ENCODE measurements around the gene GRID2.
"Not testable (repeated sequence)": the region's sequence is repeated elsewhere in the genome, so short reads cannot be mapped to it uniquely, and the experiment has no call there.

GRID2 gene

DNA sequence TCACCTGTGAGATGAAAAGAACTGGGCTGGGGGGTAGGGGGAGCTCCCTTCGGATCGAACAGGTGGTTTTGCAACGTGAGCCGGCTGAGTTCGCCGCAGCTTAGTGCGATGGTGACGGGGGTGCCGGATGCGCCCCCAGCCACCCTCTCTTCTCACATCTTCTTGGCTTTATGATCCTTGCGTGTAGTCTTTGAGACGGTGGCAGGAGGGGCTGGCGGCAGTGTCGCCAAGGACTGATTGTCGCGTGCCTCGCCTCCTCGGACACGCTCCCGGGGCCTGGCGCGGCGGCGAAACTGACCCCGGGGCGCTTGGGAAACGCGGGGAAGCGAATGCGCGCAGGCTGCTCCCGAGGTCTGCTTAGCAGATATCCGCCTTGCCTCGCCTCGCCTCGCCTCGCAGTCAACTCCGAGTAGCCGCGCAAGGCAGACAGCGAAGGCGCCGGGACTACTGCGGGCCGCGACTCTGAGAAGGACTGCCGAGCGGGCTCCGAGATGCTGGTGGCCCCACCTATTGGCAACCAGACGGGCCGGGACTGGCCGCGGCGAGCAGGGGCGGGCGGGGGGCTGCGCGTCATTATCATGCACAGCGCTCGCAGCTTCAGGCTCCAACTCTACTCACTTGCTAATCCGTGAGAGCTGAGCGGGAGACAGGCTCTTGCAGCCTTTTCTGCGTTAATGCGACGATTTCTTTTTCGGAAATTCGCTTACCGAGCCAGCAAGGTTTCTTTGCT lies 1.5 kb downstream of the GRID2 start:
- in situ Hi-C loops (cut with MboI; ENCODE audit: low sequenced_read_pairs): no loop called here

- in situ Hi-C loops (cut with MboI; ENCODE audit: low sequenced_read_pairs): no loop called here
Measured at GRCh38 chr4:92305878-92306520, 2.2 kb downstream of the GRID2 start.

DNA sequence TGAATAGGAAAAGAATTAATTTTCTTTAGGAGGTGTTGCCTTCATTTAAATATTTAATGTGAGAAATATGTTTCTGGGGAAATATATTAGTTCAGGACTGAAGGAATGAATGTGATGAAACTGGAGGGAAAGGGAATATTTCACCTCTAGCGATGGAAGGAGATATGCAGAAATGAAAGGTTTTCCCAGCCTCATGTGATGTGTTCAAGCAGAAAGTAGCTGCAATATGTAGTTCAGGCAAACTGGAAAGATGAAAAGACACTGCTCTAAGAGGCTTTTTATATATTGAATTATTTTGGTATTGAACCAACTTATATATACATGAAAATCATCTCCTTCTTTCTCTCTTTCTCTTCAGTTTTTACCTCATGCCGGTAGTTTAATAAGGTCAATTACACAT lies 3.4 kb downstream of the GRID2 start:
- in situ Hi-C loops (cut with MboI; ENCODE audit: low sequenced_read_pairs): no loop called here

- in situ Hi-C loops (cut with MboI; ENCODE audit: low sequenced_read_pairs): no loop called here
Measured at GRCh38 chr4:92307866-92308265, 4.1 kb downstream of the GRID2 start.

GRCh38 chr4:92317047-92317446 lies 13.3 kb downstream of the GRID2 start:
- in situ Hi-C loops (cut with MboI; ENCODE audit: low sequenced_read_pairs): no loop called here

GRCh38 chr4:92328095-92328494 lies 24.3 kb downstream of the GRID2 start:
- in situ Hi-C loops (cut with MboI; ENCODE audit: low sequenced_read_pairs): no loop called here

DNA sequence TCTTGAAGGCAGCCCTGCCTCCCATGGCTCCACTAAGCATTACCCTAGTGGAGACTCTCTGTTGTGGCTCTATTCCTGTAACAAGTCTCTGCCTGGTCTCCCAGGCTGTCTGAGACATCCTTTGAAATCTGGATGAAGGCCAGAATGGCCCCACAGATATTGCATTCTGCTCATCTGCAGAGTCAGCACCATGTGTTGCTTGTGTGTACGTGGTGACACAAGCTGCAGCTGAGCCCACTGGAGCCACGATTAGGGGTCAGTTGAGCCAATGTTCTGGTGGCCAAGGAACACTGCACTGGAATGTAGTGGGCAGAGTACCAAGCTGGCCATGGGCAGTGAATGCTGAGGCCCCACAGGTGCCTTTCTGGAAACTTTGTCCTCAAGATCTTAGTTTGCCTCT lies 29.2 kb downstream of the GRID2 start:
- in situ Hi-C loops (cut with MboI; ENCODE audit: low sequenced_read_pairs): no loop called here

DNA sequence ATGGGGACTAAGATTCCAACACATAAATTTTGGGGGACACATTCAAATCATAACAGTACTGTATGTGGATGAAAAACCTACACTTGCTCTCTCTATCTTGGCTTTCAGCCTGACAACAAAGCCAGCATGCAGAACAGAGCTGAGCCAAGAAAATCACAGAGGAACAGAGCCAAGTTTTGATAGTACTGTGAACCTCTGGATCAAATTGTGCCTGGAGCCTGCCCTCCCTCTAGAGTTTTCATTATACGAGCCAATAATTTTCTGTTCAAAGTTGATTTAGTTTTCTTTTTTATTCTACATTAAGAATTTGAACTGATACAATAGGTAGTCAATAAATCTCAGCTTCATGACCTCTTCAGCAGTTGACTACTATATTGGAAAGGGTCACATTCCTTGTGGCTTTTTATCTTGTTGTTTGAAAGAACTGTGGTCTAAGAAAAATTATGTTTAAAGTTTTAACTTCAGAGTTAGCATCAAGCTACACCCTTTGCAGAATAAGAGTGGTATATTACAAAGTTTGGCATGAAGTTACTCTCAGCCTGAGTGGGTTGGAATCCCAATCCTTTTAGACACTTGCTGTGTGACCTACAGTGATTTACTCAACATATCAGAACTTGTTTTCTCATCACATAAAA lies 31.1 kb downstream of the GRID2 start:
- in situ Hi-C loops (cut with MboI; ENCODE audit: low sequenced_read_pairs): no loop called here

- in situ Hi-C loops (cut with MboI; ENCODE audit: low sequenced_read_pairs): no loop called here
Measured at GRCh38 chr4:92339676-92340075, 35.9 kb downstream of the GRID2 start.

GRCh38 chr4:92344216-92344615 lies 40.5 kb downstream of the GRID2 start:
- in situ Hi-C loops (cut with MboI; ENCODE audit: low sequenced_read_pairs): no loop called here

DNA sequence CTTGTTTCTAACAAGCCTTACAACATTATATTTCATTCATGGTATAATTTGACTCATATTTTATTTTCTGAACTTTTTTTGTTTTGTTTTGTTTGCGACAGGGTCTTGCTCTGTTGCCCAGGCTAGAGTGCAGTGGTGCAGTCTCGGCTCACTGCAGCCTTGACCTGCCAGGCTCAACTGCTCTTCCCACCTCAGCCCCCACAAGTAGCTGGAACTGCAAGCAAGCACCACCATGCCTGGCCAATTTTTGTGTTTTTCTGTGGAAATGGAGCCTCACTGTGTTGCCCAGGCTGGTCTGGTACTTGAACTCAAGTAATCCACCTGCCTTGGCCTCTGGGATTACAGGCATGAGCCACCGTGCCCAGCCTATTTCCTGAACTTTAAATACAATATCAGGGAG lies 42.5 kb downstream of the GRID2 start:
- in situ Hi-C loops (cut with MboI; ENCODE audit: low sequenced_read_pairs): no loop called here

DNA sequence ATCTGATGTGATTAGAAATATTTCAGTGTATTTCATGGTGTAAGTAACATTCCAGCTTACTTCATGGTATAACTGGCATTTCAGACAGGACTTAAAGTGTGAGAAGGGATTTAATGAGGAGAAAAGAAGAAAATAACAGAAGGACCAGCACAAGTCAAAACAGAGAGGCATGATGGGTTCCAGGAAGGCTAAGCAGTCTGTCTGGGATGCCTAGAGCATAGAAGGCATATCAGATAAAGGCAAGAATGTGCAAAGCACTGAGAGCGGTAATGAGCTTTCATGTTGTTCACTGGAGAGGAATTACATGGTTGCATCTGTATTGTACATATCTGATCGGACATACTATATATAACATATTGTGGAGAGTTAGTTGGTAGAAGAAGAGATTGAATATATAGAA lies 54.2 kb downstream of the GRID2 start:
- in situ Hi-C loops (cut with MboI; ENCODE audit: low sequenced_read_pairs): no loop called here

DNA sequence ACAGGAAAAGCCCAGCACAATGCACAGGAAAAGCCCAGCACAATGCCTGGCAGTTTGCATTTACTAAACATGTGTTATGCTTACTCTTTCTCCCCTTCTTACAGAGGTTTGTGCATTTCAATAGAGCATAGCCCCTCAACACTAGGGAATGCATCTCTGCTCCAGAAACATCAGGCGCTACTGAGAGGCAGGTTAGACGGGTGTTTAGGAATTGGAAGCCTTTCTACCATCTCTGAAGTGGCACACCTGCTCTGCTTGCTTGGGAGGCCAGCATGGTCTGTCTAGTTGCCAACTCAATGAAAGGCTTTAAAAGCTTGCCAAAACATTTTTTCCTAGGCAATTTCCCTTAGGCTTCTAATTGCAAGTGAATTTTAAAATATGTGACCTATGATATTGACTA lies 55.7 kb downstream of the GRID2 start:
- in situ Hi-C loops (cut with MboI; ENCODE audit: low sequenced_read_pairs): no loop called here

DNA sequence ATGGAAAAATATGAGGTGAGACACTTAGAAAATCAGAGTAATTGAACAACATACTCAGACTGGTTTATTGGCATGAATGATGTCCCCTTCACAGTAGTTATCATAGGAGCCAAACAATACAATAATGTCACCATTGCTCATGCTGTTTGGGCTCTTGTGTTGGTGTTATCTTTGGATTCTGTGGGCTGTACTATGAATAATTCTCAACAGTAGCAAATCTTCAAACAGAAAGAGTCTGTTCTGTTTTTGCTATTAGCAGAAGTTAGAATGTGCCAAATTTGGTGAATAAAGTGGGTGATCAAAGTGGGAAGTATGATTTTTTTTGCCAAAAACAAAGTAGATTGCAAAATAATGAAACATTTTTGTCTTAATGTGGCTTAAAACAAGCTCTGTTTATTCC lies 58.3 kb downstream of the GRID2 start:
- in situ Hi-C loops (cut with MboI; ENCODE audit: low sequenced_read_pairs): no loop called here

DNA sequence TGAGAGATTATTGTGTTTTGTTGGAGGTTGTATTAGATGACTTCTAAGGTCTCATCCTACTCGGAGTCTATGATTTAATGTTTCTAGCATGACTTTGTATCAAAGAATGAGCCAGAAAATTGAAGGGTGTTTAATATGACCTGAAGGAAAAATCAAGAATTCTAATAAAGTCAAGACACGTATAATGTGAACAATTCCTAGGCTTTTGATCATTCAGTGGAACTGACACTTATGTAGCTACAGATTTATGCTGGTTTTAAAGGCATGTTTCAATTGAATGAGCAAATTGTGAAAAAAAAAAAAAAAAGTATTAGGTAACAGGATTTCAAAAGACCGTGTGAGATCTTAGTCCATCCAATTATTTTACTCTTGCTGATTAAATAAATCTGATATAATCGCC lies 64.9 kb downstream of the GRID2 start:
- in situ Hi-C loops (cut with MboI; ENCODE audit: low sequenced_read_pairs): no loop called here

DNA sequence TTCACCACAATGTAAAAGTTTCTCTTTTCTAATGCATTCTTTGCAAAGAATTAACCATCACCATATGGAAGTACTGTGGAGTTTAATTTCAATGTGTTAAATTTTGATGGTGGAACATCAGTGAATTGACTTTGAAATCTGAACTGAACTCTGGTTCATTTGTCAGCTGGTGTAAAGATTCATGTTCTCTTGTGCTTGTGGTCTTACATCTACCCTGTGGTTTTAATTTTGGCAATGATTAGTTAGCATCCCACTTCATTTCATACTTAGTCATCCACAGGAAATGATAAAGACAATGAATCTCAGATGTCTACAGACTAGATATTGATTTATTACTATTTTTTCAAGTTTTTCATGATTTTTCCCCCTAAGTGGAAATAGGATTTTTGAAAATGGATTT lies 77.8 kb downstream of the GRID2 start:
- in situ Hi-C loops (cut with MboI; ENCODE audit: low sequenced_read_pairs): no loop called here

DNA sequence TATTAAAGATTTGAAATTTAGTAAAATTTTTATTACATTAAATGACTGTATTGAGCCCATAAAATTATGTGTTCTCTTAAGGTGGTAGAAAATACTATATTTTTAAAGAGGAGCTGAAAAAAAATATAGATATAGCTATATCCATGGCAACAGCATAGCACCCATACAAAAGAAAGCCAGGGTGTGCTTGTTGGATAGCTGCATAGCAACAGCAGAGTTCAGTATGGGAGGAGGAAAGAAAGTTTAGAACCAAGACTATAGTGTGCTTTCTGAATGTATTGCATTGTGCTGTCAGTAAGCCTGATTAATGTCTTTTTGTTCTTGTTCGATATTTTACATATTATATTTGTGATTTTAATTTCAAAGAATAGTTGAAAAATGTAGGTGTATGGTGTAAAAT lies 78.4 kb downstream of the GRID2 start:
- in situ Hi-C loops (cut with MboI; ENCODE audit: low sequenced_read_pairs): no loop called here

GRCh38 chr4:92387459-92388069 lies 83.8 kb downstream of the GRID2 start:
- in situ Hi-C loops (cut with MboI; ENCODE audit: low sequenced_read_pairs): no loop called here

DNA sequence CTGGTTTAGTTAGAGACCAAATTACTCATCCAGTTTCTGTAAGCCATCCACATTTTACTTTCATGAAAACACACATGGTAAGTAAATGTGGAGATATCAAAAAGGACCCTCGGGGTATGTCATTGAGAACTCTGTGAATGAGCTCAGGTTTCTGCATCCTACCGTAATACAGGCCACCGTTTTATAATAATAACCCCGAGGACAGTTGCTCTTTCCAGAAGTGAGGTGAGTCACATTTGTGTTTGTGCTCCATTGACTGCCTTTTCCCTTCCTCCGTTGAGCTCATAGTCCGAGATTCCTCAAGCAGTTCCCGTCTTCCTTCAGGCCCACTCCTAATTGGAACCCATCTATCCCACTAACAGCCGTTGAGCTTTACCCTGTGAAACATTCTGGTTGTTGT lies 95.3 kb downstream of the GRID2 start:
- in situ Hi-C loops (cut with MboI; ENCODE audit: low sequenced_read_pairs): no loop called here

- in situ Hi-C loops (cut with MboI; ENCODE audit: low sequenced_read_pairs): not testable (repeated sequence)
Measured at GRCh38 chr4:92403525-92403924, 99.8 kb downstream of the GRID2 start.

DNA sequence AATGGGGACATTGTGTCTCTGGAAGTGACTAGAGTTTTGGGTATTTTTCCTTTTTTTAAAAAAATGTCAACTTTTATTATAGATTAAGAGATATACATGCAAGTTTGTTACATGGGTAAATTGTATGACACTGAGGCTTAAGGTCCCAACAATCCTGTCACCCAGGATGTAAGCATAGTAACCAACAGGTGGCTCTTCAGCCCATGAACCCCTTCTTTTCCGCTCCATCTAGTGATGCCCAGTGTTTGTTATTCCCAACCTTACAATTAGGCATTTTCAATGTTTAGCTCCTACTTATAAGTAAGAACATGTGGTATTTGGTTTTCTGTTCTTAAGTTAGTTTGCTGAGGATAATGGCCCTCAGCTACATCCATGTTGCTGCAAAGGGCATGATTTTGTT lies 102.7 kb downstream of the GRID2 start:
- in situ Hi-C loops (cut with MboI; ENCODE audit: low sequenced_read_pairs): no loop called here

- in situ Hi-C loops (cut with MboI; ENCODE audit: low sequenced_read_pairs): no loop called here
Measured at GRCh38 chr4:92421920-92422319, 118.2 kb downstream of the GRID2 start.
